Hippocampal formation (tissue), 2 donors: ENCODE results near the gene MLLT1.

Experiments
- DNase-seq, 2 donors: peaks; one replicate each; lab custom pipeline; 2025; lab: John Stamatoyannopoulos, UW

Gene MLLT1

DNA sequence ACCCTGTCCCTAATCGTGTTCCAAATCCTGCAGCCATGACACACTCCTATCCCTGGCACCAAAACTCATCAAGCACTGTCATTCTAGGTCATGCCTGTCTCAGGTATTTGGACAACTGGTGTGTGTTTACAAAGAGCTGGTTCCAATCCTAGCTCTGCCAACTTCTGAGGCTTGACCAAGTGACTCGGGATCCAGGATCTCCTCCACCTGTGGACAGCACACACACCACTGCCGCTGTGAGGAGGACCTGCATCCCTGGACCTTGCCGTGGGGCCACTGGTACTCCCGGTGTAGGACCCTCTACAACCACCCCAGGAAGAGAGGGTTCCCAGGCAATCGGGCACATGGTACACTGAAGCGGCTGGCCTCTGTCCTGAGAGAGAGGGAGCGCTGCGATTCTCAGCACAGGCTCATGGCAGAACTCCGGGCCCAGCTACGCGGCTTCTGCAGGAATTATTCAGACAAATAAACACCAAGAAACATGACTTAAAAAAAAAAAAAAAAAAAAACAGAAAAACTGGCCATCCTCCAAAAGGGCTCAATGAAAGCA is 20.4 kb downstream of the MLLT1 start:
- no peak for DNase-seq

DNA sequence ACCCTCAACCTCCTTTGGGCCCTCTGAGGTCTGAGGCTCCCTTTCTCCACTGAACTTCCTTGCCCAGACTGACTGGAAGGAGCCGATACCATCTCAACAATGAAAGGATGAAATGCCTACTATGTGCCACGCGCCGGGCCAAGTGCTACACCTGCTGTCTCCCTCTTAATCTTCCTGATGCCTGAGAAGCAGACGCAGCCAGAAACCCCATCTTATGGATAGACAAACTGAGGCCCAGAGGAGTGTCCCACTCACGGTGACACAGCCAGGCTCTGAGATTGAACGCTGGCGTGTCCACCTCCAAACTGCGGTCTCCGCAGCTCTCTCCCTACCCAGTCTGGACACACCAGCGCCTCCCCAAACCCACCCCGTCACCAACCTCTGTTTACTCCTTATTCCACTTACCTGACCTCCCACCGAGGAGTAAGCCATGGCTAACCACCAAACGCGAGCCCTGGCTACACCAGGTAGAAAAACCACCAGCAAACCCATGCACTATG is 20.9 kb downstream of the MLLT1 start:
- DNase-seq: no peak

DNA sequence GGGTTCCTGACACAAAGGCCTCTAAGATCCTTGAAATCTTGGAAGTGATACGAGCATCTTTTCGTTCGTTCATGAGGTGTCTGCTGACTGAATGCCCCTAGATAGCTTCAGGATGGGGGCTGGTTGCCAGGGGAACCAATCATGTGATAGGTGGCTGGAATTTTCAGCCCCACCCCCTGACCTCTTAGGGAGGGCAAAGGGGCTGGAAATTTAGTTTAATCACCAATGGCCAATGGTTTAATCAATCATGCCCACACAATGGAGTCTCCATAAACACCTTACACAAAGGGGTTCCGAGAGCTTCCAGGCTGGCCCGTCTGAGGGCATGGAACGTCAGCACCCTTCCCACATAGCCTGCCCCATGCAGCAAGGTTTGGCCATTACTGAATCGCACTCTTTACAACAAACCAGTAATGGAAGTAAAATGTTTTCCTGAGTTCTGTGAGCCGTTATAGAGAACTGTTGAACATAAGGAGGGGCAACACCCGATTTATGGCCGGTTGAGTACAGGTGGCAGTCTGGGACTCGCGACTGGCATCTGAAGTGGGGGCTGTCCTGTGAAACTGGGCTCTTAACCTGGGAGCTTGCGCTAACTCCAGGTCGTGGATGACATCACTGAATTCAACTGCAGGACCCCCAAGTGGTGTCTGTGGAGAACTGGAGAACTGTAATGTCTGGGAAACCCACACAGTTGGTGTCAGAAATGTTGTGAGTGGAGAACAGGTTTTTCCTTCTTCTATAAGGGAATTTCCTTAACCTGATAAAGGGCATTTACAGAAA is 25.6 kb downstream of the MLLT1 start:
- DNase-seq: no peak

DNA sequence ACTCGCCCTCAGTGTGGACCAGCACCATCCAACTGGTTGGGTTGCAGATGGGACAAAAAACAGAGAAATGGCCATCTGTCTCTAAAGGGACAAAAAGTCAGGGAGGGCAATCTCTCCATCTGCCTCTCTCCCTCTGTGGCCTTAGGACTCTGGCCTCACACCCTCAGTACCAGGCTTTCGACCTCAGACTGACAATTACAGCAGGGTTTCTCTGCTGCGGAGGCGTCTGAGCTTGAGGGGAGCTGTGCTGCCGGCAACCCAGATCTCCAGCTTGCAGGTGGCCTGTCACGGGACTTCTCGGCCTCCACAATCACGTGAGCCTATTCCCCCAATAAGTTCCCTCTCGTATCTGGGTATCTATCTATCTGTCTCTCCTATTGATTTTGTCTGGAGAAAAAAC is 27.7 kb downstream of the MLLT1 start:
- DNase-seq: no peak

DNA sequence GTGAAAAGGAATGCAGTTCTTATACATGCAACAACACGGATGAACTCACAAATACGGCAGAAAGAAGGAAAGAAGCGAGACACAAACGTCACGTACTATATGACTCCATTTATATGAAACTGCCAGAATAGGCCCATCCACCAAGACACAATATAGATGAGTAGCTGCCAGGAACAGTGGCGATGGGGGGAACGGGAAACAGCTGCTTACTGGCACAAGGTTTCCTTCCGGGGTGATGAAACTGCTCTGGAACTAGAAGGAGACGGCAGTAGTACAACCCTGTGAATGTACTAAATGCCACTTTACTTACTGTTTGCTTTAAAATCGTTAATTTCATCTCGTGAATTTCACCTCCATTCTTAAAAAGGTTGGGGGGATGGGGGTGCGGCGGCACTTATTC is 28.9 kb downstream of the MLLT1 start:
- DNase-seq: no peak

DNA sequence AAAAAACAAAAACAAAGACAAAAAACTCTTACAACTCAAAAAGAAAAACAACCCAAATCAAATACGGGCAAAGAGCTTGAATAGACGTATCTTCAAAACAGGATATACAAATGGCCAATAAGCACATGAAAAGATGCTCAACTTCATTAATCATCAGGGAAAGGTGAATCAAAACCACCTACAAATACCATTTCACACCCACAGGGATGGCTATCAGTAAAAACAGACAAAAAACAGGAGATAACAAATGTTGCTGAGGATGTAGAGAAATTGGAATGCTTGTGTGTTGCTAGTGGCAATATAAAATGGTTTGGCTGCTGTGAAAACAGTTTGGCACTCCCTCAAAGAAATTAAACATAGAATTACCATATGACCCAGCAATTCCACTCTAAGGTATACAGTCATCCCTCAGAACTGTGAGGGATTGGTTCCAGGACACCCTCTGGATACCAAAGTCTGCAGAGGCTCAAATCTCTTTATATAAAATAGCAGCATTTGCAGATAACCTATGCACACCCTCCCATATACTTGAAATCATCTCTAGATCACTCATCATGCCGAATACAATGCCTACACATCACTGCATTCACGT is 29.7 kb downstream of the MLLT1 start:
- no peak for DNase-seq

DNA sequence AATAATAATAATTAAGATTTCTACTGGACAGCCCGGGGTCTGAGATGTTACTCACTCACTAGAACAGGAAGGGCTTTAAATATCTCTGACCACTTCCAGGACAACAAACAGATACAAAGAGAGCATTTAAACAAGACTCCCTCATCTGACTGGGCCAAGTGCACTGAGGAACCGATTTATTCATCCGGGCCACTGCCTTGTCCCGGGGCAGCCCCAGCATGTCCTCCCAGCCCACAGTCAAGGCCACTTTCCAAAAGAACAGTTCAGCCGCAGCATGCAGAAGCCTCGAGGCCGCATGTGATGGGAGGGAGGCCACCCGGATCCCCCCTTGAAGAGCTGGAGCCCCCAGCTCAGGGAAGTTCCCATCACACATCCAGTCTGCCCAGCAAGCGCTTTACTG is 30.5 kb downstream of the MLLT1 start:
- DNase-seq: peak; percentile 21 to 67

DNA sequence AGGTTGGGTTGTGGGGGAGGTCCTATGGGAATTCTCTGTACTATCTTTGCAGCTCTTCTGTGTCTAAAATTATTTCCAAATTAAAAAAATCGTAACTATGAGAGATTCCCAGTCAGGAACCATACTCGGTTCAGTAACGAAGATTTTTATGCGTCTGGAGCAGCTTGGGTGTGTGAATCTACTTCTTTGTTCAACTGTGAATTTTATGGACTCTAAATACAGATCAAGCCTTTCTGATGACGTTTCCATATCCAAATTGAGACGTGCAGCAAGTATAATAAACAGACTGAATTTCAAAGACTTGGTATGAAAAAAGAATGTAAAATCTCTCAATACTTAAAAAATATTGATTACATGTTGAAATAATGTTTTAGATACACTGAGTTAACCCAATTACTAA is 30.9 kb downstream of the MLLT1 start:
- no peak for DNase-seq

DNA sequence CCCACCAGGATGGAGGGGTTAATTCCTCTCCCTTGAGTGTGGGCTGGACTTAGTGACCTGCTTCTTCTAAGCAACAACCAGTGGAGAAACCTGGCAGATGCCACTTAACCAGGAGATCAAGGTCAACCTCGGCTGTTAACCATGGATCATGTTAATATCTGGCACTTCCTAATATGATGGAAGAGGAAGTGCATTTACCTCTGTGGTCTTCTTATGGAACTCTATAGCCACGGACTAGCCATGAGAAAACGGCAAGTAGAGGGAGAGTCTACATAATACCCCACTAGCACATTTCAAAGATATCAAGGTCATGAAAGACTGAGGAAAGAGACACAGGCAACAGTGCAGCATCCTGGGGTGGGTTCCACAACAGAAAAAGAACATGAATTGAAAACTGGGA is 31.4 kb downstream of the MLLT1 start:
- no peak for DNase-seq

DNA sequence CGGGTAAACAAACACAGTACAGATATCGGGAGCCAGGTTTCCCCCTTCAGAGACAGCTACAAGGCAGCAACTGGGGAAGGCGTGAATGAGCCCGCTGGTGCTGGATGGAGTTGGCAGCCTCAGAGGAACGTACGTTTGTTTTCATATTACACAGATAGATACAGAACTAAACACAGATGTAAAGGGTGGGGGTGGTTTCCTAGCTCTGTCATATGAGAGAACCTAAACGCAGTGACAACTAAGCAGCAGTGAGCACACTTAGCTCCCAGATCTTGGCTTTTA is 32.8 kb downstream of the MLLT1 start:
- no peak for DNase-seq

DNA sequence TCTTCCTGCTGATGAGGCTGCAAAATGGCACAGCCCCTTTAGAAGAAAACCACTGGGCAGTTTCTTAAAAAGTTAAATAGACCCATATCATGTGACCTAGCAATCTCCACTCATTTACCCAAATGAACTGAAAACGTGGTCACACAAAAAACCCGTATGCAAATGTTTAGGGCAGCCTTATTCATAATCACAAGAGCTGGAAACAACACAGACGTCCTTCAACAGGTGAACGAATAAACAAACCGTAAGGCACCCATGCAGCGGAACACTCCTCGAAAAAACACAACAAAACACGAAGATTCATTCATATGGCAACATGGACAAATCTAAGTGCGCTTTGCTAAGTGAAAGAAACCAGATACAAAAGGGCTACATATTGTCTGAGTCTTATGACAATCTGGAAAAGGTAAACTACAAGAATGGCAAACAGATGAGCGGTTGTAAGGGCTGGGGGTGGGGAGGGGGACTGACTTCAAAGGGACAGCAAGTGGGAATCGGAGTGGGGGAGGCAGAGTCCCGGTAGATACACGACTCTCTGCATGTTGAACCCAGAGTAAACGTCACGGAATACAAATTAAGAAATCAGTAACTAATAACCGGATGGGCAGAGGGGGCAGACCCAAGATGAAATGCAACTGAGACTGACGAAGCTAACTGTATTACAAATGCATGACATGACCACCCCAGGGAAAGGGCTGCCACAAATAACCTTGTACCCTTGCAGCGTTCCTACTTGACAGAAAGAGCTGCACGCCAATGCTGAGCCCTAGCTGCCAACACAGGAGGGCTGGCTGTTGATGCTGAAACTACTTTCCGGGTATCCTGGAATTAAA is 33.4 kb downstream of the MLLT1 start:
- DNase-seq: no peak

DNA sequence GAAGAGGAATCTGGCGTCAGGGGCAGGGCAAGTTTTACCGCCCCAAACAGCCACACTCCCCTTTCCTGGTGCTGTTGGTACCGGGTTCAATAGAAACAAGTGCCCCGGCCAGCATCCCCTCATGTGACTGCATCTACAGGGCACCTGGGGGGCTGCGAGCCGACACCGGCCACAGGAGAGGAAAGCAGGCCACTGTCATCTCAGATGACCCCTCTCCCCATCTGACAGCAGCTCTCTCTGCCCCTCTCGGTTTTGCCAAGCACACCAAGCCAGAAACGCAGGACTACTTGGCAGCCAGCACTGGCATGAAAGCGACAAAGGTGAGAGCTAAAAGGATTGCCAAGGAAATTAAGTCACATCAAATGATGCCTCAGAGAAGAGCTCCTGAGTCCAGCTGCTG is 37.1 kb downstream of the MLLT1 start:
- DNase-seq: no peak

DNA sequence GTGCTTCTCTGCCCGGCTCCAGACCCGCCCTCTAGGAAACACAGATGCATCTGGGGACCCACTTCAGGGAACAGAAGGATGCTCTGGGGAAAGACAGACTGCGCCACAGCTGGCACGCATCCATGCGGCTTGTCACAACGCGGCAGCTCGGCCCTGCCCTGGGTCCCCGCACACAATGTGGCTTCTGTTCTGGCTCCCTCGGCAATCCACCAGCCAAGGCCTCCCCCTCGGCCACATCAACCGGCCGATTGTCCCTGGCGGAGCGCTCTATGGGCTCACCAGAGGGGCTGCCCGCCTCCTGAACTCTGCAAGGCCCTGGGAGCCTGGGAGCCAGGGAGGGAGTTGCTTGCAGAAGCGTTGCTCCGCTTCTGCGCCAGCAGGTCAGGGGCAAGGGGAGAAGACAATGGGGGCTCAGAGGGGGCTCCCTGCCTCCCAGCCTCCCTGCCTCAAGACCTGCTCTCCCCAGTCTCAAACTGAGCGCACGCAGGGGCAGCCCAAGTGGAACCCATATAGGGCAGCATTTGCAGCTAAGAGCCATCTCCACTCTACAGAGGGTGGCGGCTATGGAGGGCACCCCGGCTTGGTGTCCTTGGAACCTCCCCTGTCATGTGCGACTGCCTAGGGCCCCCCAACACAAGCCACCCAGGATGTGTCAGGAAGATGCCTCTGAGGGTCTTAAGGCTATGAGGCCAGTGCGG is 37.9 kb downstream of the MLLT1 start:
- peak; percentile 92 to 95 for DNase-seq

DNA sequence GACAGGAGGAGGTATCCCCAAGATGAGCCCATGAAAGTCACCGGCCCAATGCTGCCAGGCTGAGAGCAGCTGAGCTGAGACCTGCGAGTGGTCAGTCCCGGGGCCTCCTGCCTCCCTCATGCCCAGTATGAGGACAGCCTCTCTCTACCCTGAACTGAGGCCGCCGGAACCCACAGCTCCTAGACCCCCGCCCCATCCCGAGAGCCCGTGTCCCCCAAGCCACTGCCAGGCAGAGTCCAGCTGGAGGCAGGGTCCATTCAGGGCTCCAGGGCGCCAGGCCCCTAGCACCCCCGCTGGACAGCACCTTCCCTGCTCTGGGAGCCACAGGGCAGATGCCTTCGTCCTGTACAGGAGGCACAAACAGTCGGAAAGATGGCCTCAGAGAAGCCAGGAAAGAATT is 38.7 kb downstream of the MLLT1 start:
- DNase-seq: no peak

DNA sequence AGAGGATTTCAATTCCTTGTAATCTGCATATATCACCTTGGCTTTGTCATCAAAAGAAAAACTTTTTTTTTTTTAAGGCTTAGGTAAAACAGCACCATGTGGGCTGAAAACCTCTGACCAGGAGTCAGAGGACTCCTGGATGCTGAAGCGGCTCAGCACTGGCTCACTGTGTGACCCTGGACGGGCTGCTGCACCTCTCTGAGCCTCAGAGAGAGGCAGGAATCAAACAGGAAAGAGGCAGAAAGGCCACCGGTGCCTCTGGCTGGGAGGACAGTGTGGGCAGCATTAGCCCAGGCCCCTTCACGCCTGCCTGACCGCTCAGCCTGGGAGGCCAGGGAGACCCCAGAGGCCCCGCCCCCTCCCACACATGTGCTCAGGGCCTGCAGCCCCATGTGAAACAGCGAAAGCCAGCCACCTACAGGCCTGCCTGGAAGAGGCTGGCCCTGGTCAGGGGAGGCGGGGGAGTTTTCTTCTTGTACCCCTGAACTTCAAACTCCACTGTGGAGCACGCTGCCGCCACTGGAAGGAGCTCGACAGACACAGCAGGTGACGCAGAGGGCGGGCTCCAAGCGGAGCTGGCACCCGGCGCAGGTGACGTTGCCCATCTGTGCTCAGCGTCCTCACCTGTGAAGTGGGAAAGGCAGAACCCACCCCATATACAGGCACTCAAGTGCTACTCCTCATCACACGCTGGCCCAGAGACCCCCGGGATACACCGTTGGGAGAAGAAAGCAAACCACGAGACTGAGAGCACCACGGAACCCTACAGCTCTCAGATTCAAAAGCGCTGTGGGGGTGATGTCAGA is 39.7 kb downstream of the MLLT1 start:
- DNase-seq: no peak

DNA sequence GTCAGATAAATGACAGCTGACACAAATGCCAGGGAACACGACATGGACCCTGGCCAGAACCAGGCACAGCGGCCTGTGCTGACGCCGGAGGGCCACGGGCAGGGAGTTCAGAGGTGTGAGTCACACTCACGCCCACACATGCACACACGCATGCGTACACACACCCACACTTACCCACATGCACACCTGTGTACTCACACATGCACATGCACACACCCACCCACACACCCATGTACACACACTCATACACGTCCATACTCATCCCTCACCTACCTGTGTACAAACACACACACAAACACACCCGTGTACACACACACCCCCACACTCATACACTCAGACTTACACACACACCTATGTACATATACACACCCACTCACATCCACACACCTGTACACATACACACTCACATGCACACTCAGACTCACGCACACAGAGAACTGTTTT is 40.4 kb downstream of the MLLT1 start:
- DNase-seq: no peak

DNA sequence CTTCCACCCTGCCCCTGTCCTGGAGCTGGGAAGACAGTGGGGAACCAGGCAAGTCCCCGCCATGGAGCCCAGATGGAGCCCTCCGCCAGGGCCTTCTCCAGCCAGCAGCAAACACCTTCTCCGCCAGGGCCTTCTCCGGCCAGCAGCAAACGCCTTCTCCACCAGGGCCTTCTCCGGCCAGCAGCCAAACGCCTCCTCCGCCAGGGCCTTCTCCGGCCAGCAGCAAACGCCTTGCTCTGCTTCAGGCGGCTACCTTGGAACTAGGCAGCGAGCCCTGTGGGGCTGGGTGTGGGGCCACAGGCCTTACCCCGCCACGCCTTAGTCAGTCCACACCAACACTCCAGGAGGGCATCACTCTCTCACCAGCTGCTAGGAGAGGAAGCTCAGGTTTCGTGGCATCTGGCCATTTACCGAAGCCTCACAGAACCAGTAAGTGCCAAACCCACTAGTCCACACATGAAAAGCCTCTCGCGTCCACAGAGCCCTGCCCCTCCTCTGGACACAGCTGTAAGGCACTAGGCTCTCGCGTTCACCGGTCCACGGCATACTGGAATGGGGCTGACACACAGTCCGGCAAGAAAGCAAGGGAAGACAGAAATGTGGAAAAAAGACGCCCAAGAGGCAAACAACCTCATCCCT is 41.0 kb downstream of the MLLT1 start:
- no peak for DNase-seq

DNA sequence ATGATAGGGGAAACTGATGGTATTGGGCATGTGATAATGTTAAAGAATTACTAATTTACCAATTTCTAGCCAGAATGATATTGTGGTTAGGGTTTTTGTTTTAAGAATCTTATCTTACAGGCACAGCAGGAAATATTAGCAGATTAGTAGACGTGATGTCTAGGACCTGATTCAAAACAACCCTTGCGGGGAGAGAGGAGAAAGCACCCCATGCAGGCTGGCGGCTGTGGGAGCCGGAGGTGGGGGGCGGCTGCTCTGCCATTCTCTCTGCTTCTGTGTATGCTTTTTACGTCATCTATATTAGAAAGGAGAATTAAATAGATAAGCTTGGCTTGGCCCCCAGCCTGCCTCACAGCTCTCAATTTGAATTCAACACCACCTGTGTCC is 41.5 kb downstream of the MLLT1 start:
- DNase-seq: no peak

DNA sequence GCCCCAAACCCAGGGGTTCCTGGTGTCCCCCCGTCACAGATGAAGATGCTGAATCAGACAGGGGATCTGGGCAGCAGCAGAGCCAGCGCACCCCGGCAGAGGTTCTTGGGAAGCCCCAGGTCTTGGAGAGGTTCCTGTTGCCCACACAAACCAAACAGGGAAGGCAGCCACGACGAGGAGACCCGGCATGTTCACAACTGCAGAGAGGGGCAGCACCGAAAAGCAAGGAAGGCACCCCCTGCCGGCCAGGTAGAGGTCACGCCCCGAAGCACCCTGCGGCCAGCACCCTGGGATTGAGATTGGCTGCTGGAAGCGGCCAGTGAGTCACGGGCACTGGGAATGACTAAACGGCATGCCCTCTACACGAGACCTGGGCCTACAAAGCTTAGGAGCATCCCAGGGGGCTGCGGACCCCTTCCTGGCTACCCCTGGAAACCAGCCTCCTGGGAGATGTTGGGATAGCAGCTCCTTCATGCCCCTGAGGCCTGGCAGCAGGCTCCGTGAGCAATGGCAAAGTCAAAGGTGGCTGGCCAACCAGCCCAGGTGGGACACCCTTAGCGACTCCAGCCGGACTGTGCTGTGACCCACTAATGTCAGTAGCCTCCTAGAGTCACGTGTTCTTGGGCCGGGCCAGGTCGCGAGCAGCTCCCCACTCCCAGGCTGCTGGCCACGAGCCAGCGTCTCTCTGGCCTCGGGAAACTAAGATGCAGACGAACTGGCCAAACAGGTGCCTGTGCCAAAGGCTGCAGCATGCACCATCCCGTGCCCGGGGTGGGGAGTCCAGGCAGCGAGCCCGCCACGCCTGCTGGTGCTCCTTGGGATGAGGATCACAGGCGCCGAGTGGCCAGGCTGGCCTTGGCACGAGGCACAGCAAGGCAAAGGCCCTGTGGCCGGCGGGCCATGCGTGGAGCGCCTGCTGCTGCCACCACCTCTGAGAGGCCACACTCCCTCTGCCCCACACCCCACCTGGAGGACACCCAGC is 43.2 kb downstream of the MLLT1 start:
- DNase-seq: no peak
